OCI-LY1 (cell line): ENCODE measurements around the gene DGKB.

Source experiments
- EZH2 ChIP-seq: fragments of 200-600 bp; sonication (generic), shearing (Covaris generic); IDR thresholded peaks from 2 replicates; pipeline ENCODE4 v1.8.0; 2017; ENCODE audit warnings: borderline replicate concordance, mixed run types, mild to moderate bottlenecking, antibody characterized with exemption, low read length, moderate library complexity, mixed read lengths
- TF ChIP-seq, protein P1 (sequence below): fragments of 200-600 bp; sonication (generic), shearing (Covaris generic); IDR thresholded peaks from 2 replicates; pipeline ENCODE4 v1.5.1; 2017; ENCODE audit warnings: mild to moderate bottlenecking, antibody characterized with exemption, low read length, moderate library complexity, mixed read lengths

GRCh38 chr7:14870394-14870793 is 32.2 kb downstream of the DGKB start:
- TF ChIP-seq, protein P1, sequence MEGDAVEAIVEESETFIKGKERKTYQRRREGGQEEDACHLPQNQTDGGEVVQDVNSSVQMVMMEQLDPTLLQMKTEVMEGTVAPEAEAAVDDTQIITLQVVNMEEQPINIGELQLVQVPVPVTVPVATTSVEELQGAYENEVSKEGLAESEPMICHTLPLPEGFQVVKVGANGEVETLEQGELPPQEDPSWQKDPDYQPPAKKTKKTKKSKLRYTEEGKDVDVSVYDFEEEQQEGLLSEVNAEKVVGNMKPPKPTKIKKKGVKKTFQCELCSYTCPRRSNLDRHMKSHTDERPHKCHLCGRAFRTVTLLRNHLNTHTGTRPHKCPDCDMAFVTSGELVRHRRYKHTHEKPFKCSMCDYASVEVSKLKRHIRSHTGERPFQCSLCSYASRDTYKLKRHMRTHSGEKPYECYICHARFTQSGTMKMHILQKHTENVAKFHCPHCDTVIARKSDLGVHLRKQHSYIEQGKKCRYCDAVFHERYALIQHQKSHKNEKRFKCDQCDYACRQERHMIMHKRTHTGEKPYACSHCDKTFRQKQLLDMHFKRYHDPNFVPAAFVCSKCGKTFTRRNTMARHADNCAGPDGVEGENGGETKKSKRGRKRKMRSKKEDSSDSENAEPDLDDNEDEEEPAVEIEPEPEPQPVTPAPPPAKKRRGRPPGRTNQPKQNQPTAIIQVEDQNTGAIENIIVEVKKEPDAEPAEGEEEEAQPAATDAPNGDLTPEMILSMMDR, result no peak
- no peak for TF ChIP-seq EZH2
